ENCODE data around the gene C1GALT1.

DNA sequence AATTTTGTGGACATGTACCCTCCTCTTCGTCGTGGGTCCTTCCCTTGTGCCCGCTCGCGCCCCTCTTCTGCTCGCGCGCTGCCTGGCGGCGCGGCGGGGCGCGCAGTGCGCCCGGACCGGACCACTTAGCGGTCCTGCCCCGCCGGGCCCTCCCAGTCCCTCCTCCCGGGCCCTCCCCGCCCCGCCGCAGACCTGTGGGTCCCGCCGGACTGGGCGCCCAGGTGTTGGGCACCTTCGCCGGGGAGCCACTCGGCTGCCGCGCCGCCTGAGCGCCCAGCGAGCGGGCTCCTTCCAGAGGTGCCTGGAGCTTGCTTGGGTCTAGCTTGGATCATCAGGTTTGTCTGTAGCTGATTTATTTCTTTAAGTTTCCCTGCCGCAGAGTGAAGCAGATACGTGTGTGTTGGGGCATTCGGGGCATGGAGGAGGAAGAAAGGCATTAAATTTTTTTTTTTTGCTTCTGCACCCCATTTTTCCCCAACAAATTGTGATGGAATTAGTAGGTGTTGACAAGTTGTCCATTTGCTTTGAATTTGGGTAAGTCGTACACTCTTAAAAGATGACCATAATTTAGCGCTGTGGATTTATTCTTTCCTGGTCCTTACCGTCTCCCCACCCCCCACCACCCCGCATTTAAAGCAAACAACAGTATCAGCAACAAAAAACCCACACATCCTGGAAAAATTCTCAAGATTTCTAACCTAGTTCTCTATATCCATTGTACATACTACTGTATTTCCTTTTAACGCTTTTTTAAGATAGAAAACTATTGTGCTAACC is 905 bp downstream of the C1GALT1 start:
- TF ChIP-seq CTCF (IDR thresholded peaks at IDR 0.05) (no peak), POLR2A (IDR thresholded peaks at IDR 0.05) (no peak)
